Measurements from ENCODE around the gene KCNJ16.

The KCNJ16 gene

GRCh38 chr17:70173681-70174080 is 98.7 kb downstream of the KCNJ16 start:
- H3K4me3 ChIP-seq (ENCODE audit: low read depth, low read length), result no peak overlapping the region
- DNase-seq (ENCODE audit: low read depth), result no peak
- no peak for TF ChIP-seq CTCF (IDR thresholded peaks at IDR 0.05; ENCODE audit: control insufficient read depth, extremely low read depth, insufficient read depth)

GRCh38 chr17:70181376-70181775 is 106.4 kb downstream of the KCNJ16 start:
- no peak for DNase-seq (ENCODE audit: low read depth)
- no peak for TF ChIP-seq CTCF (IDR thresholded peaks at IDR 0.05; ENCODE audit: control insufficient read depth, extremely low read depth, insufficient read depth)
- no peak overlapping the region for H3K4me3 ChIP-seq (ENCODE audit: low read depth, low read length)

- no peak overlapping the region for H3K4me3 ChIP-seq (ENCODE audit: low read depth, low read length)
- DNase-seq (ENCODE audit: low read depth), result no peak
- TF ChIP-seq CTCF (IDR thresholded peaks at IDR 0.05; ENCODE audit: control insufficient read depth, extremely low read depth, insufficient read depth), result no peak
These were observed 106.8 kb downstream of the KCNJ16 start for GRCh38 chr17:70181866-70182265.

GRCh38 chr17:70183508-70183907 is 108.5 kb downstream of the KCNJ16 start:
- no peak for TF ChIP-seq CTCF (IDR thresholded peaks at IDR 0.05; ENCODE audit: control insufficient read depth, extremely low read depth, insufficient read depth)
- H3K4me3 ChIP-seq (ENCODE audit: low read depth, low read length), result no peak overlapping the region
- DNase-seq (ENCODE audit: low read depth), result no peak

GRCh38 chr17:70184207-70184606 is 109.2 kb downstream of the KCNJ16 start:
- DNase-seq (ENCODE audit: low read depth), result no peak
- TF ChIP-seq CTCF (IDR thresholded peaks at IDR 0.05; ENCODE audit: control insufficient read depth, extremely low read depth, insufficient read depth), result no peak
- no peak overlapping the region for H3K4me3 ChIP-seq (ENCODE audit: low read depth, low read length)

GRCh38 chr17:70184770-70185169 is 109.7 kb downstream of the KCNJ16 start:
- no peak for DNase-seq (ENCODE audit: low read depth)
- no peak overlapping the region for H3K4me3 ChIP-seq (ENCODE audit: low read depth, low read length)
- TF ChIP-seq CTCF (IDR thresholded peaks at IDR 0.05; ENCODE audit: control insufficient read depth, extremely low read depth, insufficient read depth), result no peak

All from LNCaP clone FGC (cell line).